Keratinocyte (primary cell): ENCODE data around the gene PGAM1. TPM values are rescaled to one million over a fixed set of nuclear protein-coding genes. Genes with fewer than 3 reads are reported as not detected.

Experiments used
- DNase-seq: peaks from one replicate; pipeline ENCODE4 v3.0.0-alpha.2; 2011; ENCODE audit warnings: low read depth, missing footprints, low spot score
- FAIRE-seq: peaks from 2 replicates; lab custom pipeline; 2011; peaks lifted over from hg19 to GRCh38; lab: Jason Lieb, UNC
- H2AFZ ChIP-seq: 2 replicates; pipeline ENCODE4 v1.6.0; 2012; ENCODE audit warnings: low read length, control low read depth, inconsistent platforms; ENCODE audit not compliant: control insufficient read depth
- H3K27ac ChIP-seq: 2 replicates; pipeline ENCODE4 v1.5.1; 2011; ENCODE audit warnings: low read length; ENCODE audit not compliant: control insufficient read depth, insufficient read depth
- H3K27me3 ChIP-seq: 3 replicates; pipeline ENCODE4 v1.6.0; 2011; ENCODE audit warnings: low read length; ENCODE audit not compliant: control insufficient read depth, insufficient read depth; ENCODE audit errors: extremely low read depth
- H3K36me3 ChIP-seq, 2 experiments: 2 replicates in 1 of 2; 3 replicates in 1 of 2; pipeline ENCODE4 v1.5.1; 2011; ENCODE audit warnings: low read length in 2 of 2, mild to moderate bottlenecking in 1 of 2; ENCODE audit not compliant: control insufficient read depth in 2 of 2, insufficient read depth in 2 of 2; ENCODE audit errors: extremely low read depth in 1 of 2
- H3K4me1 ChIP-seq: 3 replicates; pipeline ENCODE4 v1.5.1; 2011; ENCODE audit warnings: low read length; ENCODE audit not compliant: control insufficient read depth, insufficient read depth; ENCODE audit errors: extremely low read depth
- H3K4me2 ChIP-seq: 3 replicates; pipeline ENCODE4 v1.6.0; 2011; ENCODE audit warnings: low read depth, low read length; ENCODE audit not compliant: control insufficient read depth, insufficient read depth; ENCODE audit errors: extremely low read depth
- H3K4me3 ChIP-seq, 3 experiments: fragments of 200-600 bp in 1 of 3; sonication (generic) in 1 of 3; 2 replicates in 2 of 3; 3 replicates in 1 of 3; pipeline ENCODE4 v1.5.1; 2011 to 2016; ENCODE audit warnings: low read length in 3 of 3, mild to moderate bottlenecking in 3 of 3, control low read depth in 2 of 3, inconsistent platforms in 1 of 3, low read depth in 1 of 3, mixed read lengths in 1 of 3, mixed run types in 1 of 3, moderate library complexity in 1 of 3; ENCODE audit not compliant: control insufficient read depth in 2 of 3, insufficient read depth in 2 of 3; ENCODE audit errors: extremely low read depth in 1 of 3
- H3K79me2 ChIP-seq: 2 replicates; pipeline ENCODE4 v1.6.0; 2012; ENCODE audit warnings: low read length; ENCODE audit not compliant: control insufficient read depth, insufficient read depth
- H3K9ac ChIP-seq: 3 replicates; pipeline ENCODE4 v1.6.0; 2011; ENCODE audit warnings: low read length; ENCODE audit not compliant: control insufficient read depth, insufficient read depth; ENCODE audit errors: extremely low read depth
- H3K9me1 ChIP-seq: 3 replicates; pipeline ENCODE4 v1.6.0; 2011; ENCODE audit warnings: low read length; ENCODE audit not compliant: control insufficient read depth, insufficient read depth; ENCODE audit errors: extremely low read depth
- H3K9me3 ChIP-seq: 2 replicates; pipeline ENCODE4 v1.5.1; 2012; ENCODE audit warnings: low read depth, low read length; ENCODE audit not compliant: control insufficient read depth
- H4K20me1 ChIP-seq: 3 replicates; pipeline ENCODE4 v1.6.0; 2011; ENCODE audit warnings: low read length; ENCODE audit not compliant: control insufficient read depth, insufficient read depth; ENCODE audit errors: extremely low read depth
- CTCF ChIP-seq, 3 experiments: IDR thresholded peaks in 1 of 3; conservative IDR thresholded peaks in 1 of 3; optimal IDR thresholded peaks in 1 of 3; 2 replicates in 2 of 3; 3 replicates in 1 of 3; pipeline versions ENCODE3 to v1.5.1; 2011; ENCODE audit warnings: low read length in 3 of 3, mild to moderate bottlenecking in 3 of 3, moderate library complexity in 2 of 3, control low read depth in 1 of 3, inconsistent platforms in 1 of 3; ENCODE audit not compliant: insufficient read depth in 2 of 3; ENCODE audit errors: extremely low read depth in 1 of 3
- EZH2 ChIP-seq: IDR thresholded peaks from one replicate; pipeline ENCODE4 v1.6.1; 2012; ENCODE audit warnings: inconsistent platforms, mild to moderate bottlenecking, low read length, moderate library complexity
- dilution Hi-C: fragments of 300-500 bp; cut with MboI; formaldehyde crosslinking; loops from one replicate; pipeline ENCODE4 v1.7.0; 2020; ENCODE audit warnings: low sequenced_read_pairs; ENCODE audit not compliant: extremely low pct_ligation_motif_present
- polyA plus RNA-seq, 5 experiments: library from polyadenylated mRNA; depleted of rRNA in 3 of 5; stranded (reverse) in 3 of 5; stranded (forward) in 1 of 5; unstranded in 1 of 5; fragments of >200 nt; gene quantifications; 1 replicate in 1 of 5; 2 replicates in 3 of 5; 3 replicates in 1 of 5; pipeline versions ENCODE4 v1.2.1 to v1.2.3, GENCODE V29; 2011 to 2012; ENCODE audit warnings: missing spikeins in 2 of 5, low read depth in 1 of 5, low replicate concordance in 1 of 5

The PGAM1 gene
- polyA plus RNA-seq, 1 donor (not counting 4 experiments of a cell fraction or from before 2014, with no cell fraction given) = 624 TPM

DNA sequence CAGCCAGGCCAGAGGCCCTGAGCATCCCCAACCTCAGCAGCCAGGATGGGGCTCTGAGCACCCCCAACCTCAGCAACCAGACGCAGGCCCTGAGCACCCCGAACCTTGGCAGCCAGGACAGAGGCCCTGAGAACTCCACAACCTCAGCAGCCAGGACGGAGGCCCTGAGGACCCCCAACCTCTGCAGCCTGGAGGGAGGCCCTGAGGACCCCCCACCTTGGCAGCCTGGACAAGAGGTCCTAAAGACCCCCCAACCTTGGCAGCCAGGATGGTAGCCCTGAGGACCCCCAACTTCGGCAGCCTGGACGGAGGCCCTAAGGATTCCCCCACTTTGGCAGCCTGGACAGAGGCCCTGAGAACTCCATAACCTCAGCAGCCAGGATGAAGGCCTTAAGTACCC, 41.8 kb upstream of the PGAM1 start:
- no peak for FAIRE-seq
- no peak overlapping the region for H3K4me2 ChIP-seq

GRCh38 chr10:97384641-97385040, 41.4 kb upstream of the PGAM1 start:
- Histone ChIP-seq H3K36me3 (peaks cover 32 to 42% of the 10 kb centered on the region in 2 experiments), H3K79me2 (no peaks in the 10 kb centered on the region), H3K4me1 (no peaks in the 10 kb centered on the region), H3K4me3 (no peak overlapping the region), H3K27ac (no peak overlapping the region), H2AFZ (no peak overlapping the region), H3K9me3 (no peaks in the 10 kb centered on the region), H3K4me2 (no peak overlapping the region), H3K27me3 (no peaks in the 10 kb centered on the region), H4K20me1 (no peaks in the 10 kb centered on the region), H3K9me1 (no peaks in the 10 kb centered on the region), H3K9ac (no peak overlapping the region)
- DNase-seq = no peak
- TF ChIP-seq CTCF (optimal IDR thresholded peaks at IDR 0.05 in 1 of 3, IDR thresholded peaks at IDR 0.05 in 1 of 3, conservative IDR thresholded peaks at IDR 0.05 in 1 of 3; ENCODE audit: extremely low read depth in 1 of 3, insufficient read depth in 2 of 3, low read length in 3 of 3) (no peak), EZH2 (no peak)
- FAIRE-seq = no peak
- dilution Hi-C loops = no loop called here

More for the DNA sequence above, 41.8 kb upstream of the PGAM1 start:
- Histone ChIP-seq H3K9ac (no peak overlapping the region), H3K27me3 (no peaks in the 10 kb centered on the region), H3K4me3 (no peak overlapping the region), H3K9me1 (no peaks in the 10 kb centered on the region), H2AFZ (no peak overlapping the region), H4K20me1 (no peaks in the 10 kb centered on the region), H3K9me3 (no peaks in the 10 kb centered on the region), H3K4me1 (no peaks in the 10 kb centered on the region), H3K79me2 (no peaks in the 10 kb centered on the region), H3K27ac (no peak overlapping the region), H3K36me3 (peaks cover 33 to 45% of the 10 kb centered on the region in 2 experiments)
- TF ChIP-seq EZH2 = no peak
- no peak for TF ChIP-seq CTCF (optimal IDR thresholded peaks at IDR 0.05 in 1 of 3, IDR thresholded peaks at IDR 0.05 in 1 of 3, conservative IDR thresholded peaks at IDR 0.05 in 1 of 3; ENCODE audit: extremely low read depth in 1 of 3, insufficient read depth in 2 of 3, low read length in 3 of 3)
- dilution Hi-C loops = no loop called here
- no peak for DNase-seq
